SU-DHL-6 (cell line): Measurements from ENCODE around the gene JADE2.

Source experiments
- EZH2phosphoT487 ChIP-seq: fragments of 200-600 bp; sonication (generic), shearing (Covaris generic); conservative IDR thresholded peaks from 2 replicates; pipeline ENCODE4 v1.6.1; 2018; ENCODE audit warnings: mild to moderate bottlenecking, antibody characterized with exemption, low read length, moderate library complexity, mixed read lengths
- TF ChIP-seq, protein P1 (sequence below): fragments of 200-600 bp; sonication (generic); IDR thresholded peaks from one replicate; pipeline ENCODE4 v1.5.1; 2017; ENCODE audit warnings: antibody characterized with exemption, mild to moderate bottlenecking, low read length, moderate library complexity; ENCODE audit not compliant: insufficient read depth, poor library complexity, severe bottlenecking

DNA sequence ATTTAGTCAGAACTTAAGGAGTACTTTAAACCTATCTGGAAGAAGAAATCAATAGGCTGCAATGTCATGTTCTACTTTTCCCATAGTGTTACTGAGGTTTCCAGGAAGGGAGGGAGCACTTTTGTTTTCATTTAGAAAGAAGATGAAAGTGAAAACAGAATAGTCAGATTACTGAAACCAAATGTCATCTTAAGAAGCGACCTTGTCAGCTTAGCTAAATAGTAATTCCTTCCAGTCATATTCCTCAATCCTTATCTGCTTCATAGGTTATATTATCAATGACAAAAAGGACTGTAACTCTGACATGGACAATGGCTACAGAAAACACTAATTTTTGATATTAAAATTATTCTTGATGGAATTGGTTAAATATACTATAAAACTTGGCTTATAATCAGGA, 79.4 kb downstream of the JADE2 start:
- TF ChIP-seq, protein P1, sequence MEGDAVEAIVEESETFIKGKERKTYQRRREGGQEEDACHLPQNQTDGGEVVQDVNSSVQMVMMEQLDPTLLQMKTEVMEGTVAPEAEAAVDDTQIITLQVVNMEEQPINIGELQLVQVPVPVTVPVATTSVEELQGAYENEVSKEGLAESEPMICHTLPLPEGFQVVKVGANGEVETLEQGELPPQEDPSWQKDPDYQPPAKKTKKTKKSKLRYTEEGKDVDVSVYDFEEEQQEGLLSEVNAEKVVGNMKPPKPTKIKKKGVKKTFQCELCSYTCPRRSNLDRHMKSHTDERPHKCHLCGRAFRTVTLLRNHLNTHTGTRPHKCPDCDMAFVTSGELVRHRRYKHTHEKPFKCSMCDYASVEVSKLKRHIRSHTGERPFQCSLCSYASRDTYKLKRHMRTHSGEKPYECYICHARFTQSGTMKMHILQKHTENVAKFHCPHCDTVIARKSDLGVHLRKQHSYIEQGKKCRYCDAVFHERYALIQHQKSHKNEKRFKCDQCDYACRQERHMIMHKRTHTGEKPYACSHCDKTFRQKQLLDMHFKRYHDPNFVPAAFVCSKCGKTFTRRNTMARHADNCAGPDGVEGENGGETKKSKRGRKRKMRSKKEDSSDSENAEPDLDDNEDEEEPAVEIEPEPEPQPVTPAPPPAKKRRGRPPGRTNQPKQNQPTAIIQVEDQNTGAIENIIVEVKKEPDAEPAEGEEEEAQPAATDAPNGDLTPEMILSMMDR, result no peak
- no peak for TF ChIP-seq EZH2phosphoT487
